Activated CD4-positive, alpha-beta T cell treated with anti-CD3 and anti-CD28 coated beads for 36 hours (primary cell): Measurements from ENCODE around the gene CCR9. TPM values are rescaled to one million over a fixed set of nuclear protein-coding genes. Genes with fewer than 3 reads are reported as not detected.

Experiments
- ATAC-seq: fragments of 200-7000 bp; cut with Tn5 transposase; one replicate; pipeline ENCODE4 v1.10.0; 2021; ENCODE audit warnings: mild to moderate bottlenecking, moderate library complexity
- CTCF ChIA-PET: fragments of 350-600 bp; sonication (Branson Sonifier 250); formaldehyde crosslinking; loops from one replicate; lab custom pipeline; 2021; ENCODE audit warnings: antibody characterized with exemption; lab: Charles Lee
- POLR2A ChIA-PET: fragments of 350-600 bp; sonication (Branson Sonifier 250); formaldehyde crosslinking; loops from one replicate; lab custom pipeline; 2021; ENCODE audit warnings: antibody characterized with exemption, inconsistent platforms; lab: Charles Lee
- DNase-seq: peaks from one replicate; pipeline ENCODE4 v3.0.0-alpha.2; 2020
- H3K27ac Mint-ChIP-seq: one replicate; pipeline ENCODE4 v1.8.0; 2021; ENCODE audit warnings: mixed read lengths
- H3K27me3 Mint-ChIP-seq: one replicate; pipeline ENCODE4 v1.8.0; 2021; ENCODE audit warnings: mixed read lengths
- H3K36me3 Mint-ChIP-seq: one replicate; pipeline ENCODE4 v1.8.0; 2021; ENCODE audit warnings: low read depth, mixed read lengths
- H3K4me1 Mint-ChIP-seq: one replicate; pipeline ENCODE4 v1.8.0; 2021; ENCODE audit warnings: mixed read lengths
- H3K4me3 Mint-ChIP-seq: one replicate; pipeline ENCODE4 v1.8.0; 2021; ENCODE audit warnings: mild to moderate bottlenecking, moderate library complexity, mixed read lengths
- H3K9me3 Mint-ChIP-seq: one replicate; pipeline ENCODE4 v1.8.0; 2021; ENCODE audit warnings: low read depth, mixed read lengths
- intact Hi-C, 2 experiments: fragments of 100-400 bp; cut with DNase I in 1 of 2; cut with micrococcal nuclease in 1 of 2; formaldehyde crosslinking; loops; one replicate each; pipeline versions ENCODE4 v1.14.2 to v1.15.1; 2022 to 2024; cut with DNase I, micrococcal nuclease
- total RNA-seq, 2 experiments: library from RNA; stranded (reverse); gene quantifications; one replicate each; pipeline ENCODE4 v1.2.3, GENCODE V29; 2021

The CCR9 gene
- total RNA-seq, 2 experiments from 2014 or later, result not detected

GRCh38 chr3:45887759-45888511, 1.6 kb downstream of the CCR9 start:
- CTCF ChIA-PET, result interaction anchor here (0.6 to 1.6 kb wide), 7 partner anchors 15 to 231 kb away, joined by 3 to 4 read pairs (median 3); no protein-coding TSS in a partner anchor
- H3K36me3 Mint-ChIP-seq, result no peaks in the 10 kb centered on the region
- DNase-seq (no peak), ATAC-seq (peak; percentile 43)
- intact Hi-C loops, result no loop called here
- H3K9me3 Mint-ChIP-seq, result no peaks in the 10 kb centered on the region
- H3K4me1 Mint-ChIP-seq, result peaks cover 48% of the 10 kb centered on the region
- H3K27me3 Mint-ChIP-seq, result peaks cover 35% of the 10 kb centered on the region
- H3K4me3 Mint-ChIP-seq, result no peak overlapping the region
- H3K27ac Mint-ChIP-seq, result no peak overlapping the region
- POLR2A ChIA-PET, result interaction anchor here (1.0 kb wide), 1 partner anchor 55 kb away, joined by 3 read pairs; the partner anchor contains the start of gene CXCR6

GRCh38 chr3:45889337-45889736, 3.0 kb downstream of the CCR9 start:
- ATAC-seq, result no peak
- intact Hi-C loops, result no loop called here
- ChIA-PET POLR2A (interaction anchor here (0.6 to 0.7 kb wide), 2 partner anchors 51 to 133 kb away, joined by 3 to 6 read pairs; no protein-coding TSS in a partner anchor), CTCF (interaction anchor here (0.6 to 1.2 kb wide), 4 partner anchors 8 to 187 kb away, joined by 3 read pairs; no protein-coding TSS in a partner anchor)
- peaks cover 55% of the 10 kb centered on the region for H3K4me1 Mint-ChIP-seq
- no peak overlapping the region for H3K27ac Mint-ChIP-seq
- peaks cover 34% of the 10 kb centered on the region for H3K27me3 Mint-ChIP-seq
- H3K9me3 Mint-ChIP-seq, result no peaks in the 10 kb centered on the region
- no peak for DNase-seq
- no peaks in the 10 kb centered on the region for H3K36me3 Mint-ChIP-seq
- H3K4me3 Mint-ChIP-seq, result no peak overlapping the region

- no peak overlapping the region for H3K27ac Mint-ChIP-seq
- DNase-seq (peak; percentile 41), ATAC-seq (no peak)
- no peaks in the 10 kb centered on the region for H3K9me3 Mint-ChIP-seq
- CTCF ChIA-PET, result interaction anchor here (0.7 to 1.2 kb wide), 2 partner anchors 39 to 193 kb away, joined by 4 read pairs; no protein-coding TSS in a partner anchor
- H3K36me3 Mint-ChIP-seq, result no peaks in the 10 kb centered on the region
- intact Hi-C loops, result no loop called here
- H3K4me3 Mint-ChIP-seq, result no peak overlapping the region
- H3K27me3 Mint-ChIP-seq, result peaks cover 34% of the 10 kb centered on the region
- POLR2A ChIA-PET, result no interaction called here
- H3K4me1 Mint-ChIP-seq, result peaks cover 49% of the 10 kb centered on the region
Measured at GRCh38 chr3:45890405-45890804, 4.1 kb downstream of the CCR9 start.

GRCh38 chr3:45892161-45892560, 5.8 kb downstream of the CCR9 start:
- CTCF ChIA-PET, result interaction anchor here (0.8 kb wide), 1 partner anchor 300 kb away, joined by 3 read pairs; no protein-coding TSS in a partner anchor
- peaks cover 25% of the 10 kb centered on the region for H3K27me3 Mint-ChIP-seq

GRCh38 chr3:45894015-45894414, 7.7 kb downstream of the CCR9 start:
- ATAC-seq (no peak), DNase-seq (no peak)
- Mint-ChIP-seq H3K27me3 (peaks cover 31% of the 10 kb centered on the region), H3K27ac (no peak overlapping the region), H3K9me3 (no peaks in the 10 kb centered on the region), H3K4me1 (peaks cover 32% of the 10 kb centered on the region), H3K36me3 (no peaks in the 10 kb centered on the region), H3K4me3 (no peak overlapping the region)
- CTCF ChIA-PET, result interaction anchor here (0.9 to 1.6 kb wide), 2 partner anchors 13 to 35 kb away, joined by 3 read pairs; no protein-coding TSS in a partner anchor
- intact Hi-C loops, result no loop called here
- POLR2A ChIA-PET, result no interaction called here

More at GRCh38 chr3:45892161-45892560, 5.8 kb downstream of the CCR9 start:
- no peak for DNase-seq
- Mint-ChIP-seq H3K4me3 (no peak overlapping the region), H3K27ac (no peak overlapping the region), H3K4me1 (peaks cover 42% of the 10 kb centered on the region), H3K9me3 (no peaks in the 10 kb centered on the region), H3K36me3 (no peaks in the 10 kb centered on the region)
- ATAC-seq, result no peak
- POLR2A ChIA-PET, result no interaction called here
- intact Hi-C loops, result no loop called here

GRCh38 chr3:45895686-45896468, 9.5 kb downstream of the CCR9 start:
- H3K4me3 Mint-ChIP-seq, result no peak overlapping the region
- no peak overlapping the region for H3K27ac Mint-ChIP-seq
- POLR2A ChIA-PET, result no interaction called here
- no peaks in the 10 kb centered on the region for H3K36me3 Mint-ChIP-seq
- ATAC-seq (no peak), DNase-seq (no peak)
- intact Hi-C loops, result no loop called here
- peaks cover 26% of the 10 kb centered on the region for H3K27me3 Mint-ChIP-seq
- CTCF ChIA-PET, result interaction anchor here (1.1 kb wide), 1 partner anchor 12 kb away, joined by 3 read pairs; no protein-coding TSS in a partner anchor
- H3K9me3 Mint-ChIP-seq, result no peaks in the 10 kb centered on the region
- peaks cover 22% of the 10 kb centered on the region for H3K4me1 Mint-ChIP-seq

GRCh38 chr3:45896956-45897355, 10.6 kb downstream of the CCR9 start:
- intact Hi-C loops, result no loop called here
- CTCF ChIA-PET, result no interaction called here

GRCh38 chr3:45904931-45905330, 18.6 kb downstream of the CCR9 start:
- CTCF ChIA-PET, result interaction anchor here (1.0 to 1.2 kb wide), 4 partner anchors 17 to 174 kb away, joined by 3 to 4 read pairs (median 4); no protein-coding TSS in a partner anchor
- intact Hi-C loops, result no loop called here
- no peak overlapping the region for H3K27ac Mint-ChIP-seq
- H3K9me3 Mint-ChIP-seq, result no peaks in the 10 kb centered on the region
- H3K36me3 Mint-ChIP-seq, result peaks cover 3% of the 10 kb centered on the region
- peak; percentile 79 for ATAC-seq
- DNase-seq, result no peak
- H3K4me1 Mint-ChIP-seq, result peaks cover 20% of the 10 kb centered on the region
- POLR2A ChIA-PET, result no interaction called here
- no peak overlapping the region for H3K4me3 Mint-ChIP-seq
- peaks cover 20% of the 10 kb centered on the region for H3K27me3 Mint-ChIP-seq

More at GRCh38 chr3:45896956-45897355, 10.6 kb downstream of the CCR9 start:
- POLR2A ChIA-PET, result no interaction called here
- H3K36me3 Mint-ChIP-seq, result no peaks in the 10 kb centered on the region
- DNase-seq (no peak), ATAC-seq (no peak)
- no peak overlapping the region for H3K27ac Mint-ChIP-seq
- H3K4me3 Mint-ChIP-seq, result no peak overlapping the region
- H3K4me1 Mint-ChIP-seq, result peaks cover 16% of the 10 kb centered on the region
- no peaks in the 10 kb centered on the region for H3K9me3 Mint-ChIP-seq
- peaks cover 20% of the 10 kb centered on the region for H3K27me3 Mint-ChIP-seq

GRCh38 chr3:45905755-45906154, 19.4 kb downstream of the CCR9 start:
- intact Hi-C loops, result no loop called here
- ATAC-seq, result no peak

GRCh38 chr3:45906681-45907407, 20.5 kb downstream of the CCR9 start:
- no peak overlapping the region for H3K27ac Mint-ChIP-seq
- CTCF ChIA-PET, result no interaction called here
- peaks cover 26% of the 10 kb centered on the region for H3K4me1 Mint-ChIP-seq
- no peak overlapping the region for H3K4me3 Mint-ChIP-seq
- peaks cover 28% of the 10 kb centered on the region for H3K27me3 Mint-ChIP-seq
- H3K36me3 Mint-ChIP-seq, result peaks cover 3% of the 10 kb centered on the region
- POLR2A ChIA-PET, result no interaction called here
- DNase-seq, result no peak
- H3K9me3 Mint-ChIP-seq, result no peaks in the 10 kb centered on the region
- intact Hi-C loops, result no loop called here
- no peak for ATAC-seq

More at GRCh38 chr3:45905755-45906154, 19.4 kb downstream of the CCR9 start:
- CTCF ChIA-PET, result interaction anchor here (1.0 to 1.2 kb wide), 3 partner anchors 145 to 173 kb away, joined by 3 to 4 read pairs (median 3); no protein-coding TSS in a partner anchor
- H3K27me3 Mint-ChIP-seq, result peaks cover 27% of the 10 kb centered on the region
- DNase-seq, result no peak
- peaks cover 24% of the 10 kb centered on the region for H3K4me1 Mint-ChIP-seq
- no peaks in the 10 kb centered on the region for H3K9me3 Mint-ChIP-seq
- peaks cover 3% of the 10 kb centered on the region for H3K36me3 Mint-ChIP-seq
- no peak overlapping the region for H3K4me3 Mint-ChIP-seq
- POLR2A ChIA-PET, result no interaction called here
- no peak overlapping the region for H3K27ac Mint-ChIP-seq
